Right lobe of liver (tissue), 4 donors: Measurements from ENCODE around the gene ATXN10.

Source experiments
- POLR2A ChIP-seq: fragments of 450-650 bp; IDR thresholded peaks from one replicate; pipeline ENCODE4 v1.6.1; 2017; ENCODE audit warnings: antibody characterized with exemption, mild to moderate bottlenecking
- TF ChIP-seq, protein P1 (sequence below), 4 donors: fragments of 200-600 bp in 3 of 4; fragments of 450-650 bp in 1 of 4; IDR thresholded peaks; one replicate each; pipeline versions ENCODE4 v1.5.1 to v1.8.0; 2016 to 2022; ENCODE audit warnings: antibody characterized with exemption in 4 of 4, mild to moderate bottlenecking in 2 of 4
- donor health status: DM: no; HTN: no; CAD: no.
- donor health status: DM: no; HTN: no; CAD: no.
- donor health status: DM: no; HTN: yes; CAD: no.

DNA sequence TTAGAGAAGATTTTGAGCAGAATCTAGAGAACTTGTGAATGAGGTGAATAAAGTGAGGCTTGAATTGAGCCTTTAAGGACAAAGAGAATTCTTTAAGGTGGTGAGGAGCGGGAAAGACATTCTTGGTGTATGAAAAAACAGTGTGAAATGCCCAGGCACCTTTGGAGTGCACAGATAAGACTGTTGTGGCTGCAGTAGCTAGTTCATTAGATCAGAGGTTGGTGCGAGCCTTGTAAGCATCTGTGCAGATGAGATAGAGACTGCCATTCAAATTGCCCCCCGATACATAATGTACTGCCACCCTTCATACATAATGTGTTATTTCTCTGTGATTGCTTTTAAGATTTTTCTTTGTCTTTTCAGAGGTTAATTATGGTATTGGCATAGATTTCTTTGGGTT lies 31.3 kb downstream of the ATXN10 start:
- TF ChIP-seq, protein P1, sequence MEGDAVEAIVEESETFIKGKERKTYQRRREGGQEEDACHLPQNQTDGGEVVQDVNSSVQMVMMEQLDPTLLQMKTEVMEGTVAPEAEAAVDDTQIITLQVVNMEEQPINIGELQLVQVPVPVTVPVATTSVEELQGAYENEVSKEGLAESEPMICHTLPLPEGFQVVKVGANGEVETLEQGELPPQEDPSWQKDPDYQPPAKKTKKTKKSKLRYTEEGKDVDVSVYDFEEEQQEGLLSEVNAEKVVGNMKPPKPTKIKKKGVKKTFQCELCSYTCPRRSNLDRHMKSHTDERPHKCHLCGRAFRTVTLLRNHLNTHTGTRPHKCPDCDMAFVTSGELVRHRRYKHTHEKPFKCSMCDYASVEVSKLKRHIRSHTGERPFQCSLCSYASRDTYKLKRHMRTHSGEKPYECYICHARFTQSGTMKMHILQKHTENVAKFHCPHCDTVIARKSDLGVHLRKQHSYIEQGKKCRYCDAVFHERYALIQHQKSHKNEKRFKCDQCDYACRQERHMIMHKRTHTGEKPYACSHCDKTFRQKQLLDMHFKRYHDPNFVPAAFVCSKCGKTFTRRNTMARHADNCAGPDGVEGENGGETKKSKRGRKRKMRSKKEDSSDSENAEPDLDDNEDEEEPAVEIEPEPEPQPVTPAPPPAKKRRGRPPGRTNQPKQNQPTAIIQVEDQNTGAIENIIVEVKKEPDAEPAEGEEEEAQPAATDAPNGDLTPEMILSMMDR (IDR thresholded peaks at IDR 0.05), result no peak
- no peak for TF ChIP-seq POLR2A
